HUES48 (cell line): ENCODE measurements around the gene STK38.
"Not testable (repeated sequence)": the region's sequence is repeated elsewhere in the genome, so short reads cannot be mapped to it uniquely, and the experiment has no call there.

Source experiments
- H3K27ac ChIP-seq: one replicate; pipeline ENCODE4 v1.7.0; 2013; ENCODE audit warnings: low read depth, low read length, inconsistent platforms
- H3K27me3 ChIP-seq: 2 replicates; pipeline ENCODE4 v1.6.1; 2013; ENCODE audit warnings: mild to moderate bottlenecking, low read length; ENCODE audit not compliant: control insufficient read depth, insufficient read depth
- H3K36me3 ChIP-seq: 2 replicates; pipeline ENCODE4 v1.6.1; 2013; ENCODE audit warnings: low read length; ENCODE audit not compliant: control insufficient read depth, insufficient read depth
- H3K4me1 ChIP-seq: 2 replicates; pipeline ENCODE4 v1.6.1; 2013; ENCODE audit warnings: mild to moderate bottlenecking, low read length; ENCODE audit not compliant: control insufficient read depth, insufficient read depth
- H3K4me3 ChIP-seq: 2 replicates; pipeline ENCODE4 v1.5.1; 2013; ENCODE audit warnings: mild to moderate bottlenecking, low read depth, low read length
- H3K9ac ChIP-seq: 2 replicates; pipeline ENCODE4 v1.6.1; 2013; ENCODE audit warnings: mild to moderate bottlenecking, low read depth, low read length, moderate library complexity
- H3K9me3 ChIP-seq: 2 replicates; pipeline ENCODE4 v1.6.1; 2013; ENCODE audit warnings: low read length; ENCODE audit not compliant: control insufficient read depth, insufficient read depth

Gene STK38

GRCh38 chr6:36455486-36456027, 91.7 kb downstream of the STK38 start:
- H3K9me3 ChIP-seq: no peaks in the 10 kb centered on the region
- no peaks in the 10 kb centered on the region for H3K27me3 ChIP-seq
- no peak overlapping the region for H3K27ac ChIP-seq
- H3K4me3 ChIP-seq: no peak overlapping the region
- no peaks in the 10 kb centered on the region for H3K36me3 ChIP-seq
- H3K4me1 ChIP-seq: no peaks in the 10 kb centered on the region
- no peak overlapping the region for H3K9ac ChIP-seq

DNA sequence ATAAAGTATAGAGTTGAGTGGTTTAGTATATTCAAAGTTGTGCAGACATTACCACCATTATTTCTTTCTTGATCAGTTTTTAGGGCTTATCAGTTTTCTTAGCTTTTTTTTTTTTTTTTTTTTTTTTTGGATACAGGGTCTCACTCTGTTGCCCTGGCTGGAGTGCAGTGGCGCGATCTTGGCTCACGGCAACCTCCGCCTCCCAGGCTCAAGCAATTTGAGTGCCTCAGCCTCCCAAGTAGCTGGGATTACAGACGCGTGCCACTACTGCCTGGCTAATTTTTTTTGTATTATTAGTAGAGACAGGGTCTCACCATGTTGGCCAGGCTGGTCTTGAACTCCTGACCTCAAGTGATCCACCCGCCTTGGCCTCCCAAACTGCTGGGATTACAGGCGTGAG, 94.4 kb downstream of the STK38 start:
- H3K36me3 ChIP-seq, H3K27me3 ChIP-seq, H3K4me3 ChIP-seq, H3K27ac ChIP-seq, H3K9ac ChIP-seq, H3K9me3 ChIP-seq, H3K4me1 ChIP-seq: not testable (repeated sequence)

DNA sequence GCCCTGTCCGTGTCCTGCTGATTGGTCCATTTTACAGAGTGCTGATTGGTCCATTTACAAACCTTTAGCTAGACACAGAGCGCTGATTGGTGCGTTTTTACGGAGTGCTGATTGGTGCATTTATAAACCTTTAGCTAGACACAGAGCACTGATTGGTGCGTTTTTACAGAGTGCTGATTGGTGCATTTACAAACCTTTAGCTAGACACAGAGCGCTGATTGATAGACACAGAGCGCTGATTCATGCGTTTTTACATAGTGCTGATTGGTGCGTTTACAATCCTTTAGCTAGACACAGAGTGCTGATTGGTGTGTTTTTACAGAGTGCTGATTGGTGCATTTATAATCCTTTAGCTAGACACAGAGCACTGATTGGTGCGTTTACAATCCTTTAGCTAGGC, 98.1 kb downstream of the STK38 start:
- not testable (repeated sequence) for H3K9me3 ChIP-seq, H3K9ac ChIP-seq, H3K27me3 ChIP-seq, H3K4me1 ChIP-seq, H3K36me3 ChIP-seq, H3K4me3 ChIP-seq, H3K27ac ChIP-seq

GRCh38 chr6:36445621-36446020, 101.7 kb downstream of the STK38 start:
- no peak overlapping the region for H3K4me3 ChIP-seq
- no peak overlapping the region for H3K9ac ChIP-seq

GRCh38 chr6:36444470-36444869, 102.8 kb downstream of the STK38 start:
- Histone ChIP-seq H3K36me3 (no peaks in the 10 kb centered on the region), H3K4me1 (peaks cover 18% of the 10 kb centered on the region), H3K9ac (no peak overlapping the region), H3K27ac (no peak overlapping the region), H3K4me3 (peak overlapping the region; percentile 89), H3K9me3 (no peaks in the 10 kb centered on the region), H3K27me3 (no peaks in the 10 kb centered on the region)

More at GRCh38 chr6:36445621-36446020, 101.7 kb downstream of the STK38 start:
- Histone ChIP-seq H3K4me1 (peaks cover 18% of the 10 kb centered on the region), H3K27ac (no peak overlapping the region), H3K36me3 (no peaks in the 10 kb centered on the region), H3K27me3 (no peaks in the 10 kb centered on the region), H3K9me3 (no peaks in the 10 kb centered on the region)
